PC-3 (cell line): ENCODE data around the gene CARMIL1. TPM values are rescaled to one million over a fixed set of nuclear protein-coding genes. Genes with fewer than 3 reads are reported as not detected.

Experiments
- ATAC-seq: fragments of 200-7000 bp; cut with Tn5 transposase; 2 replicates; pipeline ENCODE4 v1.9.1; 2020; ENCODE audit warnings: mild to moderate bottlenecking, moderate library complexity
- BruUV-seq: library from RNA; stranded (reverse); fragments of 400-500 nt; replicated peaks from 2 replicates; lab custom pipeline; 2021; lab: Mats Ljungman, UMichigan
- CTCF ChIA-PET: fragments of 300-600 bp; sonication (Branson Sonifier 250); formaldehyde crosslinking; loops from one replicate; lab custom pipeline; 2022; ENCODE audit warnings: antibody characterized with exemption; lab: Charles Lee
- POLR2A ChIA-PET: fragments of 300-600 bp; sonication (Branson Sonifier 250); formaldehyde crosslinking; loops from one replicate; lab custom pipeline; 2022; ENCODE audit warnings: antibody characterized with exemption; ENCODE audit not compliant: unreplicated experiment; lab: Charles Lee
- DNase-seq: peaks from one replicate; pipeline ENCODE4 v3.0.0-alpha.2; 2015
- H2AFZ ChIP-seq: fragments of 300-600 bp; sonication (generic); 2 replicates; pipeline ENCODE4 v1.6.0; 2016; ENCODE audit warnings: antibody characterized with exemption, low read length
- H3F3A ChIP-seq: fragments of 300-600 bp; sonication (generic); one replicate; pipeline ENCODE4 v1.6.0; 2017; ENCODE audit warnings: antibody characterized with exemption, low read length, control low read depth, mild to moderate bottlenecking; ENCODE audit not compliant: unreplicated experiment
- H3K27ac ChIP-seq: fragments of 300-600 bp; sonication (generic); 2 replicates; pipeline ENCODE4 v1.5.1; 2016; ENCODE audit warnings: mild to moderate bottlenecking, low read length
- H3K27me3 ChIP-seq: fragments of 300-600 bp; sonication (generic); 2 replicates; pipeline ENCODE4 v1.6.1; 2016; ENCODE audit warnings: low read length, mixed read lengths
- H3K36me3 ChIP-seq: fragments of 300-600 bp; sonication (generic); 2 replicates; pipeline ENCODE4 v1.6.1; 2016; ENCODE audit warnings: low read depth, mixed run types, low read length, mixed read lengths
- H3K4me1 ChIP-seq: fragments of 300-600 bp; sonication (generic); 2 replicates; pipeline ENCODE4 v1.5.1; 2016; ENCODE audit warnings: low read length; ENCODE audit not compliant: insufficient read depth
- H3K4me2 ChIP-seq: fragments of 300-600 bp; sonication (generic); 2 replicates; pipeline ENCODE4 v1.6.0; 2016; ENCODE audit warnings: low read length
- H3K4me3 ChIP-seq: fragments of 300-600 bp; sonication (generic); 2 replicates; pipeline ENCODE4 v1.5.1; 2016; ENCODE audit warnings: mild to moderate bottlenecking, low read length, mixed read lengths
- H3K79me2 ChIP-seq: fragments of 300-600 bp; sonication (generic); 2 replicates; pipeline ENCODE4 v1.6.1; 2017; ENCODE audit warnings: low read length, mixed read lengths
- H3K9ac ChIP-seq: fragments of 300-600 bp; sonication (generic); 2 replicates; pipeline ENCODE4 v1.6.0; 2016; ENCODE audit warnings: mild to moderate bottlenecking, low read length
- H3K9me2 ChIP-seq: fragments of 300-600 bp; sonication (generic); replicated peaks from 2 replicates; pipeline ENCODE4 v1.6.1; 2016; ENCODE audit warnings: mixed run types, low read length, mixed read lengths
- H3K9me3 ChIP-seq: fragments of 300-600 bp; sonication (generic); 2 replicates; pipeline ENCODE4 v1.6.1; 2016; ENCODE audit warnings: low read length, mixed read lengths
- H4K20me1 ChIP-seq: fragments of 300-600 bp; sonication (generic); 2 replicates; pipeline ENCODE4 v1.6.1; 2016; ENCODE audit warnings: low read length, mixed read lengths
- EZH2 ChIP-seq: fragments of 300-600 bp; sonication (generic); IDR thresholded peaks from one replicate; pipeline ENCODE4 v1.6.1; 2017; ENCODE audit warnings: antibody characterized with exemption, mild to moderate bottlenecking, low read length; ENCODE audit not compliant: unreplicated experiment
- EZH2phosphoT487 ChIP-seq: fragments of 300-600 bp; sonication (generic); IDR thresholded peaks from 2 replicates; pipeline ENCODE4 v1.6.1; 2018; ENCODE audit warnings: mild to moderate bottlenecking, antibody characterized with exemption, low read length, borderline replicate concordance
- intact Hi-C: fragments of 100-400 bp; cut with micrococcal nuclease; formaldehyde crosslinking; loops from 2 replicates; pipeline ENCODE4 v1.9.0; 2023
- total RNA-seq: library from RNA; depleted of rRNA; stranded (reverse); fragments of >200 nt; gene quantifications from 2 replicates; pipeline ENCODE4 v1.2.3, GENCODE V29; 2014
- TF ChIP-seq, protein P1 (sequence below): fragments of 300-600 bp; sonication (generic); conservative IDR thresholded peaks from 2 replicates; pipeline ENCODE4 v1.5.1; 2017; ENCODE audit warnings: antibody characterized with exemption, low read depth, mild to moderate bottlenecking, low read length

Gene CARMIL1
- total RNA-seq, 1 experiment from 2014 or later: 22.0 TPM

DNA sequence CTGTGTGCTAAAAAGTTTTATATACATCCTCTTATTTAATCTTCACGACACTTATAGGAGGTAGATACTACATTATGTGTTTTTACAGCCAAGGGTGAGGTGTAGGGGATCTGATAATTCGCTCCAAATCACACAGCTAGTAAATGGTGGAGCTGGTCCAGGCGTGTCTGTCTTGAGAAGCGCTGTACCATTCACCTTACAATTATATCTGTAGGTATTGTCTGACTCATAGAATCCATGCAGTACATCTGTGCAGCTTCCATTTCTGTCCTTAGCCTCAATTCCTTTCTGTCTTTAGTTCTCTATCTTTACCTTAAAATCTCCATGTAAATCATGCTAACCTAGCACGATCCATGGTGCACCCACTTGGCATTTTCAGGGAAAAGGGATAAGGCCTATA is 120.7 kb downstream of the CARMIL1 start:
- TF ChIP-seq EZH2phosphoT487 (no peak), EZH2 (no peak)
- TF ChIP-seq, protein P1, sequence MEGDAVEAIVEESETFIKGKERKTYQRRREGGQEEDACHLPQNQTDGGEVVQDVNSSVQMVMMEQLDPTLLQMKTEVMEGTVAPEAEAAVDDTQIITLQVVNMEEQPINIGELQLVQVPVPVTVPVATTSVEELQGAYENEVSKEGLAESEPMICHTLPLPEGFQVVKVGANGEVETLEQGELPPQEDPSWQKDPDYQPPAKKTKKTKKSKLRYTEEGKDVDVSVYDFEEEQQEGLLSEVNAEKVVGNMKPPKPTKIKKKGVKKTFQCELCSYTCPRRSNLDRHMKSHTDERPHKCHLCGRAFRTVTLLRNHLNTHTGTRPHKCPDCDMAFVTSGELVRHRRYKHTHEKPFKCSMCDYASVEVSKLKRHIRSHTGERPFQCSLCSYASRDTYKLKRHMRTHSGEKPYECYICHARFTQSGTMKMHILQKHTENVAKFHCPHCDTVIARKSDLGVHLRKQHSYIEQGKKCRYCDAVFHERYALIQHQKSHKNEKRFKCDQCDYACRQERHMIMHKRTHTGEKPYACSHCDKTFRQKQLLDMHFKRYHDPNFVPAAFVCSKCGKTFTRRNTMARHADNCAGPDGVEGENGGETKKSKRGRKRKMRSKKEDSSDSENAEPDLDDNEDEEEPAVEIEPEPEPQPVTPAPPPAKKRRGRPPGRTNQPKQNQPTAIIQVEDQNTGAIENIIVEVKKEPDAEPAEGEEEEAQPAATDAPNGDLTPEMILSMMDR: no peak
- Histone ChIP-seq H3K9ac (no peak overlapping the region), H3K4me3 (no peak overlapping the region), H2AFZ (no peak overlapping the region), H4K20me1 (no peaks in the 10 kb centered on the region), H3K79me2 (0 out of 2 replicates have a peak, but pooled peaks cover 4% of the 10 kb centered on the region), H3K4me1 (no peaks in the 10 kb centered on the region), H3K27ac (no peak overlapping the region), H3K9me2 (no peaks in the 10 kb centered on the region), H3K27me3 (no peaks in the 10 kb centered on the region), H3K9me3 (no peaks in the 10 kb centered on the region), H3F3A (no peaks in the 10 kb centered on the region), H3K4me2 (no peak overlapping the region), H3K36me3 (no peaks in the 10 kb centered on the region)
- ATAC-seq (no peak), DNase-seq (no peak)
- intact Hi-C loops: no loop called here
- ChIA-PET CTCF (no interaction called here), POLR2A (no interaction called here)
- BruUV-seq: no TSS peak

DNA sequence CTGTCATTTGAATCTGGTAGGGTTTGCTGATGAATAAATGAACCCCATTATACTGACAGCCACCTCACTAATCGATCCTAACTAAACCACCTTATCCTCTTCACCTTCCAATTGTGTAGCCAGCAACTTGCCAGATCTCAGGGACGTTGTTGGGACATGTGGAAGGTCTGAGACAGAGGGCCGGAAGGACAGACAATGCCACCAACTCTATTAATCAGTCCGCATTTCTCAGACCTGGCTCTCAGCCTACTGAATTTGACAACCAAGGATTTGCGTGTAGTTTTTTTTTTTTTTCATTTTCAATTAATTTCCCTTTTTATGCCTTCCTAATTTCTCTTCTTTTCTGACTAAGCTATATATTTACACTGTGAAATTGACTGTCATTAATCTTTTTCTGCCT is 122.5 kb downstream of the CARMIL1 start:
- Histone ChIP-seq H4K20me1 (no peaks in the 10 kb centered on the region), H3K27me3 (no peaks in the 10 kb centered on the region), H3K4me2 (no peak overlapping the region), H3K27ac (no peak overlapping the region), H3K4me1 (no peaks in the 10 kb centered on the region), H3K4me3 (no peak overlapping the region), H3K9ac (no peak overlapping the region), H3K36me3 (no peaks in the 10 kb centered on the region), H3K9me3 (no peaks in the 10 kb centered on the region), H3K79me2 (0 out of 2 replicates have a peak, but pooled peaks cover 4% of the 10 kb centered on the region), H3F3A (no peaks in the 10 kb centered on the region), H3K9me2 (no peaks in the 10 kb centered on the region), H2AFZ (no peak overlapping the region)
- BruUV-seq: no TSS peak
- intact Hi-C loops: no loop called here
- ChIA-PET CTCF (no interaction called here), POLR2A (interaction anchor here (0.6 kb wide), 1 partner anchor 83 kb away, joined by 14 read pairs; no protein-coding TSS in a partner anchor)
- ATAC-seq (no peak), DNase-seq (no peak)
- TF ChIP-seq, protein P1: no peak
- no peak for TF ChIP-seq EZH2phosphoT487
- no peak for TF ChIP-seq EZH2

DNA sequence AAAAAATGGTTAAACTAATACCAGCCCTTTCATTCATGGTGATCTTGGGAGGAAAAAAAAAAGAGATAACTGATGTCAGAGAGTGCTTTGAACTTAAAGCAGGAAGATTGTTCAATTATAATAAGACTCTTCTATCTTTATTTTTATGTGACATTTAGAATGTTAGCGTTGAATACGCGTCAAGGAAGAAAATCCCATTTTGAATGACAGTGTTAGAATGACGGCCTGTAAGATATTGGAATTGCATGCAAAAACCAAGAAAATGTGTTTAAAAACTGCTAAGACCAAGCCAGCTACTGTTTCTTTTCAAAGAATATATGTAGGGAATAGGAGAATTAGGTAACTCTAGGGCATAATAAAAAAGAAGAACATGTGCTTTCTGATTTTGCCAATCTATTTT is 123.0 kb downstream of the CARMIL1 start:
- intact Hi-C loops: no loop called here
- H3K4me2 ChIP-seq: no peak overlapping the region
- no peaks in the 10 kb centered on the region for H3K9me3 ChIP-seq
- no peak for ATAC-seq
- H3K36me3 ChIP-seq: no peaks in the 10 kb centered on the region
- no peak overlapping the region for H2AFZ ChIP-seq
- BruUV-seq: no TSS peak
- ChIA-PET POLR2A (interaction anchor here (0.6 kb wide), 1 partner anchor 84 kb away, joined by 14 read pairs; no protein-coding TSS in a partner anchor), CTCF (no interaction called here)
- 0 out of 2 replicates have a peak, but pooled peaks cover 4% of the 10 kb centered on the region for H3K79me2 ChIP-seq
- H3K4me1 ChIP-seq: no peaks in the 10 kb centered on the region
- no peaks in the 10 kb centered on the region for H4K20me1 ChIP-seq
- H3K9ac ChIP-seq: no peak overlapping the region
- TF ChIP-seq, protein P1: no peak
- TF ChIP-seq EZH2 (no peak), EZH2phosphoT487 (no peak)
- H3K9me2 ChIP-seq: no peaks in the 10 kb centered on the region
- H3F3A ChIP-seq: no peaks in the 10 kb centered on the region
- no peaks in the 10 kb centered on the region for H3K27me3 ChIP-seq
- no peak overlapping the region for H3K4me3 ChIP-seq
- DNase-seq: no peak
- no peak overlapping the region for H3K27ac ChIP-seq
